Lower leg skin (tissue), 3 donors: ENCODE measurements around the gene TMEM132D.

ENCODE experiments used
- POLR2A ChIP-seq, 2 donors: fragments of 450-650 bp; IDR thresholded peaks; one replicate each; pipeline ENCODE4 v1.6.1; 2016 to 2017; ENCODE audit warnings: antibody characterized with exemption in 2 of 2, mild to moderate bottlenecking in 1 of 2, moderate library complexity in 1 of 2
- TF ChIP-seq, protein P1 (sequence below), 3 donors: fragments of 450-650 bp; IDR thresholded peaks; one replicate each; pipeline ENCODE4 v1.5.1; 2016; ENCODE audit warnings: antibody characterized with exemption in 3 of 3, mild to moderate bottlenecking in 3 of 3, moderate library complexity in 2 of 3

DNA sequence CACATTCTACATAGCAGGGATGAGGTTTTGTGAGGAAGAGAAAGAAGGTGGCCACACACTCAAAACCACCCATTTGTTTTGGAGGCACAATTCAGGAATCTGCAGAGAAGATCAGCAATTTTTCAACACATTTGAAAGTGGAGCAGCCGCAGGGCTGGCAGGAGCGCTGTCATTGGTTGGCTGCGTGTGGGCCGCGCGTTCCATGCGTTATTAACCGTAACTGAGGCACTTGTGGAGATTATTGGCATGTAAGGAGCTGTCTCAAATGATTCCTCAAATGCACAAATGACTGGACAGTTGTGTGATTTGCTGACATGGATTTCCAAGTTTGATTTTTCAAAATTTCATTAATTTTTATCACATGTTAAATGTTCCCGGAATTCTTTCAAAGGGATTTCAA, 318.5 kb downstream of the TMEM132D start:
- TF ChIP-seq, protein P1, sequence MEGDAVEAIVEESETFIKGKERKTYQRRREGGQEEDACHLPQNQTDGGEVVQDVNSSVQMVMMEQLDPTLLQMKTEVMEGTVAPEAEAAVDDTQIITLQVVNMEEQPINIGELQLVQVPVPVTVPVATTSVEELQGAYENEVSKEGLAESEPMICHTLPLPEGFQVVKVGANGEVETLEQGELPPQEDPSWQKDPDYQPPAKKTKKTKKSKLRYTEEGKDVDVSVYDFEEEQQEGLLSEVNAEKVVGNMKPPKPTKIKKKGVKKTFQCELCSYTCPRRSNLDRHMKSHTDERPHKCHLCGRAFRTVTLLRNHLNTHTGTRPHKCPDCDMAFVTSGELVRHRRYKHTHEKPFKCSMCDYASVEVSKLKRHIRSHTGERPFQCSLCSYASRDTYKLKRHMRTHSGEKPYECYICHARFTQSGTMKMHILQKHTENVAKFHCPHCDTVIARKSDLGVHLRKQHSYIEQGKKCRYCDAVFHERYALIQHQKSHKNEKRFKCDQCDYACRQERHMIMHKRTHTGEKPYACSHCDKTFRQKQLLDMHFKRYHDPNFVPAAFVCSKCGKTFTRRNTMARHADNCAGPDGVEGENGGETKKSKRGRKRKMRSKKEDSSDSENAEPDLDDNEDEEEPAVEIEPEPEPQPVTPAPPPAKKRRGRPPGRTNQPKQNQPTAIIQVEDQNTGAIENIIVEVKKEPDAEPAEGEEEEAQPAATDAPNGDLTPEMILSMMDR (IDR thresholded peaks at IDR 0.05) = no peak
- TF ChIP-seq POLR2A (IDR thresholded peaks at IDR 0.05) = no peak
